GM06990 (cell line): ENCODE results near the gene SIRT7.

Experiments
- DNase-seq: peaks from one replicate; pipeline ENCODE4 v3.0.0-alpha.2; 2011; ENCODE audit not compliant: insufficient read length; ENCODE audit errors: extremely low read depth
- H3K27me3 ChIP-seq: replicated peaks from 2 replicates; pipeline ENCODE4 v1.6.0; 2011; ENCODE audit warnings: low read length; ENCODE audit not compliant: control insufficient read depth, insufficient read depth
- H3K36me3 ChIP-seq: 2 replicates; pipeline ENCODE4 v1.5.1; 2011; ENCODE audit warnings: low read length; ENCODE audit not compliant: control insufficient read depth, insufficient read depth
- H3K4me3 ChIP-seq: replicated peaks from 2 replicates; pipeline ENCODE4 v1.5.1; 2011; ENCODE audit warnings: low read depth, mild to moderate bottlenecking, control low read depth, low read length
- TF ChIP-seq, protein P1 (sequence below): IDR thresholded peaks from 2 replicates; pipeline ENCODE4 v1.5.1; 2011; ENCODE audit warnings: low read length, control low read depth, mild to moderate bottlenecking, inconsistent platforms; ENCODE audit not compliant: insufficient read depth, poor library complexity, severe bottlenecking

SIRT7 gene

DNA sequence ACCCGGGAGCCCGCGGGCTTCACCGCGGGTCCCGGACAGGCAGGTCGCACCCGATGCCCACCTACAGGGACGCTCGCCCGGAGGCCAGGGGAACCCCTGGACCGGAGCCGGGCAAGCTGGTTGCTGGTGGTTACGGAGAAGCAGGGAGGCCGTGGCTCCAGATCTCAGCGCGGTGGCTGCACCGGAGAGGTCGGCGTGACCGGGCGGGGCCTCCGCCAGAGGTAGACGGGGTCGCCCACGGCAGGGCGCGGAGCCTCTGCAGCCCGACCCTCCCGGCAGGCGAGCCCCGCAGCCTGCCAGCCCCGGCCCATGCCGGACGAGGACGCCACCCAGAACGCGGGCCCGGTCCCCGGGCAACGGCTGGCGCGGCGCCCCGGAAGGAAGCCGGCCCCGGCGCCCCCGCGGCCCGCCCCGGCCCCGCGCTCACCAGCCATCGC, 7.1 kb downstream of the SIRT7 start:
- no peak for DNase-seq
- TF ChIP-seq, protein P1, sequence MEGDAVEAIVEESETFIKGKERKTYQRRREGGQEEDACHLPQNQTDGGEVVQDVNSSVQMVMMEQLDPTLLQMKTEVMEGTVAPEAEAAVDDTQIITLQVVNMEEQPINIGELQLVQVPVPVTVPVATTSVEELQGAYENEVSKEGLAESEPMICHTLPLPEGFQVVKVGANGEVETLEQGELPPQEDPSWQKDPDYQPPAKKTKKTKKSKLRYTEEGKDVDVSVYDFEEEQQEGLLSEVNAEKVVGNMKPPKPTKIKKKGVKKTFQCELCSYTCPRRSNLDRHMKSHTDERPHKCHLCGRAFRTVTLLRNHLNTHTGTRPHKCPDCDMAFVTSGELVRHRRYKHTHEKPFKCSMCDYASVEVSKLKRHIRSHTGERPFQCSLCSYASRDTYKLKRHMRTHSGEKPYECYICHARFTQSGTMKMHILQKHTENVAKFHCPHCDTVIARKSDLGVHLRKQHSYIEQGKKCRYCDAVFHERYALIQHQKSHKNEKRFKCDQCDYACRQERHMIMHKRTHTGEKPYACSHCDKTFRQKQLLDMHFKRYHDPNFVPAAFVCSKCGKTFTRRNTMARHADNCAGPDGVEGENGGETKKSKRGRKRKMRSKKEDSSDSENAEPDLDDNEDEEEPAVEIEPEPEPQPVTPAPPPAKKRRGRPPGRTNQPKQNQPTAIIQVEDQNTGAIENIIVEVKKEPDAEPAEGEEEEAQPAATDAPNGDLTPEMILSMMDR: no peak
- Histone ChIP-seq H3K27me3 (no peaks in the 10 kb centered on the region), H3K36me3 (peaks cover 41% of the 10 kb centered on the region), H3K4me3 (peak overlapping the region; percentile 72)

DNA sequence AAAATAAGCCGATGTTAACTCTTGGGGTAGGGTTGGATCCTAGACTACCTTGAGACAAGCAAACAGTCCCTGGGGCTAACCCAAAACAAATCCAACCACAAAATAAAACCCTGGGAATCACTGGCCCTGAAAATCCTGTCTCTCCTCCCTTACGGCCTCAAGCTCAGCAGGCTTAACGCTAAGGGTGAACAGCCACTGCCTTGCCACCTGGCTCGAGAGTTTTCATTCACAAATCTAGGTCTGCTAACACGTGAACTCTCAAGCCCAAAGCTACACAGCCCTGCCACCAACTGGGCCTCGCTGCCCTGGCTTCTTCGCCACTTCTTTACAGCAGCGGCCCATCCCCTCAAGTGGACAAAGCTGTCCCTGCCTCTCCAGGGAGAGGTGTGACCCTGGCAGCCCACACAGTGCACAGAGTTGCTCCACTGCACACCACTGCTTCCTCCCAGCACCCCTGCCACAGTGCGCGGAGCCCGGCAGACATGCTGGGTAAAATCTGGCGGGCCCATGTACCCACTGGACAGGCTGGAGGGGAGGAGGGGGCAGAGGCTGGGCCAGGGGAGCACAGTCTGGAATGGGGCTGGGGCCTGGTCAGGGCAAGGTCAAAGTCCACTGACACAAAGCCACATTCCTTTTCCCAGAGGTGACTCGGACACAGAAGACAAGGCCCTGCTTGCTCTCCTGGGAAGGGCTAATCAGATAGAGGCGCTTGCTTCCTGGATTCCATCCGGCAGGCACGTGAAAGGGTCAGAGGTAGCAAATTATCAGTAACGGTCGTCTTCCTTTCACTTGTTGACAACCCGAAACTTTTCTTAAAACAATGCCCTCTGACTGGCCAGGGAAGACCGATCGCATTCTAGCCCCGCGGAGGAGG, 7.8 kb downstream of the SIRT7 start:
- Histone ChIP-seq H3K36me3 (peaks cover 40% of the 10 kb centered on the region), H3K4me3 (peak overlapping the region; percentile 72), H3K27me3 (no peaks in the 10 kb centered on the region)
- DNase-seq: no peak
- TF ChIP-seq, protein P1: no peak

DNA sequence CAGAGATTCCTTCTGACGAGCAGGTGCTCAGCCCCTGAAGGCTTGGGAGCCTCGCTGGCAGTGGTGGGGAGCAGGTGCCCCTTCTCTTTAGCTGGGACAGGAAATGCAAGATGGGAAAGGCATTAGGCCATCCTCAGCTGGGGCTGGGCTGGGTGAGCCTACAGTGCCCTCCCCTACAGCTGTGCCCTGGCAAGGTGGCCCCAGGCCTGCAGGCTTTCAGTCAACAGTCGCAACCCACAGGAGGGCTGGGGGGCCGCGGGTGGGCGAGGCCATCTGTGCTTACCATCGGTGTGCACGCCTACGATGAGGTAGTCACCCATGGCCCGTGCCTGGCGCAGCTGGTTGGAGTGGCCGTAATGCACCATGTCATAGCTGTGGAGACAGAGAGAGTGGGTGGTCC, 8.7 kb downstream of the SIRT7 start:
- Histone ChIP-seq H3K27me3 (no peaks in the 10 kb centered on the region), H3K36me3 (peaks cover 39% of the 10 kb centered on the region), H3K4me3 (no peak overlapping the region)
- TF ChIP-seq, protein P1: no peak
- DNase-seq: no peak

DNA sequence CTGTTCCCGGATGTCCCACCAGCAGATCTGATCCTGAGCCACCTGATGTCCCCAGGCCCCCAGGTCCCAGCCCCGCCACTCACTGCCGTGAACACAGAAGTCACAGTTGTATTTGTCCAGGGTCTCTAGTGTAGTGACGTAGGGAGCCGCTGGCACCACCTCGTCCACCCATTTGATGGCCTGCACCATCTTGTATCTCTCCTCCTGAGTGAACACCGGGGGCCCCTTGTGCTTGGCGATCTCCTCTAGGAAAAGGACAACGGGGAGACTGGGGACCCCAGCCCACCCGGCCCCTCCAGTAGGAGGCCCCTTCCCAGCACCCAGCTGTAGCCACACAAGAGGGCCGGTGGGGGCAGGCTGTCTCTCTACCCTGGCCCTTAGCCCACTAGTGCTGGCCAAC, 9.2 kb downstream of the SIRT7 start:
- DNase-seq: no peak
- H3K36me3 ChIP-seq: peaks cover 37% of the 10 kb centered on the region
- TF ChIP-seq, protein P1: no peak
- no peak overlapping the region for H3K4me3 ChIP-seq
- H3K27me3 ChIP-seq: no peaks in the 10 kb centered on the region

DNA sequence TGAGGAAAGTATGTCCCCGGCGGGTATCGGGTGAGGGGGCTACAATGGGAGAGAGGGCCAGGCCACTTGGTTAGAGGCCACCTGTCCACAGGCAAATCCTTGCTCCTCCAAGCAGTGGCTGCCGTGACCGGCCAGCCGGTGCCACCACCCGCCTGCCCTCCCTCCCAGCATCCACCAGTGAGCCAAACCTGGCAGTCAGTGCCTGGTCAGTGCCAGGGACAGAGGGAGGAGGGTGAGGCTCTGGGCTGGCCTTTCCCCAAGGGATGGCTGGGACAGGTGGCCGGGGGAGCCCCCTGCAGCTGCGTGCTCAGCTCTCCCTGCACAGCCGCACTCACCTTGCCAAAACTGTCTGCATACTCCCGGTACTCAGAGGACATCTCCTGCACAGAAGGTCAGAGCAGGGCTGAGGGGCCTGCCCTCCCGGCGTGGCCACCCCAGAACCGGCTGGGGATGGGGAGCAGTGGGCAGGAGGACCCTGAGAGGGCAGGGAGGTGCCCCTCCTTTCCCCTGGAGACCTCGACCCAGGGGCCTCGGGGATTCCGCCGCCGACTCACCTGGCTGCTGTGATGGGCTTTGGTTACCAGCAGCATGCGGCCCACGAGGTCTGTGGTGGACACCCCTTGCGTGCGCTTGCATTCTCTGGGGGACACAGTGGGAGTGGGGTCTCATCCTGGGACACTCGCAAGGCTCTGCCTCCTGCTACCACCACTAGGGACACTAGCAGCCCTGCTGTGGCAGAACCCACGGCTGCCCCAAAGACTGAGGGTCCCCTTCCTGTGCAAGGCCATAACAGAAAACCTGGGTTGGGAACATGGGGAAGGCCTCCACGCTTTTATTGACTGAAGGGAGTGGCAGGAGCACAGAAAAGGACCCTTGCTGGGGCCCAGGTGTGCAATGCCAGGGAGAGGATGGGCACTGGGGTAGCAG, 10.5 kb downstream of the SIRT7 start:
- H3K36me3 ChIP-seq: peaks cover 27% of the 10 kb centered on the region
- DNase-seq: no peak
- no peak overlapping the region for H3K4me3 ChIP-seq
- TF ChIP-seq, protein P1: no peak
- no peaks in the 10 kb centered on the region for H3K27me3 ChIP-seq
